Breast epithelium (tissue), 3 donors: ENCODE data around the gene TMEM132D.

Source experiments
- CTCF ChIP-seq, 3 donors: fragments of 450-650 bp; IDR thresholded peaks; one replicate each; pipeline ENCODE4 v1.5.1; 2016 to 2017; ENCODE audit warnings: antibody characterized with exemption in 3 of 3, mild to moderate bottlenecking in 3 of 3, moderate library complexity in 3 of 3
- POLR2A ChIP-seq: fragments of 450-650 bp; IDR thresholded peaks from one replicate; pipeline ENCODE4 v1.6.1; 2016; ENCODE audit warnings: antibody characterized with exemption, mild to moderate bottlenecking, moderate library complexity

- TF ChIP-seq POLR2A (no peak), CTCF (IDR thresholded peaks at IDR 0.05) (no peak)
These were observed 297.6 kb downstream of the TMEM132D start for GRCh38 chr12:129606239-129606638.
